Activated T-helper 1 cell treated with anti-CD3 and anti-CD28 coated beads, Interleukin-12 subunit alpha, Interleukin-12 subunit beta, Interleukin-2, Interleukin-4 antibody, amounts not matched to agents 30 ng/mL and 10 ng/mL and 1 ng/mL, durations not matched to agents 14 hours and 24 hours and 36 hours (primary cell): ENCODE results near the gene CATSPERZ. TPM values are rescaled to one million over a fixed set of nuclear protein-coding genes. Genes with fewer than 3 reads are reported as not detected.

Experiments used
- DNase-seq: peaks from one replicate; pipeline ENCODE4 v3.0.0; 2021; ENCODE audit warnings: low spot score
- H3K27ac Mint-ChIP-seq: one replicate; pipeline ENCODE4 v1.8.0; 2021; ENCODE audit warnings: mild to moderate bottlenecking, mixed read lengths
- H3K27me3 Mint-ChIP-seq: one replicate; pipeline ENCODE4 v1.8.0; 2022; ENCODE audit warnings: mild to moderate bottlenecking, moderate library complexity, mixed read lengths; ENCODE audit not compliant: insufficient read depth
- H3K36me3 Mint-ChIP-seq: one replicate; pipeline ENCODE4 v1.8.0; 2021; ENCODE audit warnings: low read depth, mixed read lengths
- H3K4me1 Mint-ChIP-seq: one replicate; pipeline ENCODE4 v1.8.0; 2021; ENCODE audit warnings: low read depth, mixed read lengths
- H3K4me3 Mint-ChIP-seq: one replicate; pipeline ENCODE4 v1.8.0; 2021; ENCODE audit warnings: mild to moderate bottlenecking, moderate library complexity, mixed read lengths
- H3K9me3 Mint-ChIP-seq: one replicate; pipeline ENCODE4 v1.8.0; 2021; ENCODE audit warnings: mixed read lengths
- intact Hi-C: fragments of 100-400 bp; cut with micrococcal nuclease; formaldehyde crosslinking; loops from one replicate; pipeline ENCODE4 v1.15.1; 2024
- total RNA-seq: library from RNA; stranded (reverse); gene quantifications from 2 replicates; pipeline ENCODE4 v1.2.3, GENCODE V29; 2022

CATSPERZ gene
- total RNA-seq, 1 donor from 2014 or later = 0.47 TPM

DNA sequence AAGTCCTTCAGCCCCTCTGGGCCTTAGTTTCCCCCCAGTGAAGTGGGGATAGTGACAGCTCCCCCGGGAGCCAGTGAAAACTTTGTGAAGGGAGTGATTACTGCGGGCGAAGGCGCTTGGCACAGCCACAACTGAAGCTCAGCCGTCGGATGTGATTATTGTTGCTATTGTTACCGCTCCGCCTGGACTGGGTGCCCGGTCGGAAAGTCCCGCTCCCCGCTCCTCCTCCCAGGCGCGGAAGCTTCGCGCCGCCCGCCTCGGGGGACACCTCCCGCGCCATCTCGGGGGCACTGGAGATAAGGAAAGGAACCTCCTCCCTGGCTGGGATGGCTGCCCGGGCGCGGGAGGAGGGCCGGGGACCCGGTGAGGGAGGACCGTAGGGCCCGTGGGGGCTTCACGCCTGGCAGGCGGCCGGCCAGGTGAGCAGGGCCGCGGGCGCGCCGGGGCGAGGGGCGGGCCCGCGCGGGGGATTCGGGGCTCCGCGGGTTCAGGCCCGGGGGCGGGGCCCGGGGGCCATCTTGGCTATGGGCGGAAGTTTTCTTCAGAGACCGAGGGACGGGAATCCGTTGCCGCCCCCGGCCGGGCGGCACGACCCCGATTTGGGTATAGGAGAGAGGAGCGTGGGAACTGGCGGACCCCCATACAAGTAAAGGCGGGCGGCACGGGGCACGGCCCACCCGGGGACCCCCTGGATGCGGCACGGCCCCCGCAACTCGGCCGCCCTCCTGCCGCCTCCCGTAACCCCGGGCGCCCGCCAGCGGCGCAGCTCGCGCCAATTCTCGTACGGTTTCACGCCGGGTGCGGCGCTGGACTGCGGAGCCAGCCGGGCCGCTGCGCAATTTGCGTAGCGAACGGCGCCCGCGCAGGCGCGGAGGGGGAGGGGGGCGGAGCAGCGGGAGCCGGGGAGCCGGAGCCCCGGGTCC lies 14.9 kb upstream of the CATSPERZ start, which contains the start of gene GPR137:
Gene GPR137, plus strand, starts transcription at position 887 of the 923 bp plus-strand sequence. CDS start 677 bp downstream, outside the sequence.
- peak; percentile 89 for DNase-seq
- H3K27me3 Mint-ChIP-seq = peaks cover 5% of the 10 kb centered on the region
- H3K36me3 Mint-ChIP-seq = peaks cover 11% of the 10 kb centered on the region
- peak within 1 kb of the TSS; percentile 95 for H3K27ac Mint-ChIP-seq
- intact Hi-C loops = loop anchor here (1.0 to 10.0 kb wide), 9 partner anchors 15 to 310 kb away; partner anchors contain the start of genes CCDC88B, COX8A, DNAJC4 and ESRRA
- peak within 1 kb of the TSS; percentile 87 for H3K4me3 Mint-ChIP-seq
- peaks cover 30% of the 10 kb centered on the region for H3K4me1 Mint-ChIP-seq
- no peaks in the 10 kb centered on the region for H3K9me3 Mint-ChIP-seq

DNA sequence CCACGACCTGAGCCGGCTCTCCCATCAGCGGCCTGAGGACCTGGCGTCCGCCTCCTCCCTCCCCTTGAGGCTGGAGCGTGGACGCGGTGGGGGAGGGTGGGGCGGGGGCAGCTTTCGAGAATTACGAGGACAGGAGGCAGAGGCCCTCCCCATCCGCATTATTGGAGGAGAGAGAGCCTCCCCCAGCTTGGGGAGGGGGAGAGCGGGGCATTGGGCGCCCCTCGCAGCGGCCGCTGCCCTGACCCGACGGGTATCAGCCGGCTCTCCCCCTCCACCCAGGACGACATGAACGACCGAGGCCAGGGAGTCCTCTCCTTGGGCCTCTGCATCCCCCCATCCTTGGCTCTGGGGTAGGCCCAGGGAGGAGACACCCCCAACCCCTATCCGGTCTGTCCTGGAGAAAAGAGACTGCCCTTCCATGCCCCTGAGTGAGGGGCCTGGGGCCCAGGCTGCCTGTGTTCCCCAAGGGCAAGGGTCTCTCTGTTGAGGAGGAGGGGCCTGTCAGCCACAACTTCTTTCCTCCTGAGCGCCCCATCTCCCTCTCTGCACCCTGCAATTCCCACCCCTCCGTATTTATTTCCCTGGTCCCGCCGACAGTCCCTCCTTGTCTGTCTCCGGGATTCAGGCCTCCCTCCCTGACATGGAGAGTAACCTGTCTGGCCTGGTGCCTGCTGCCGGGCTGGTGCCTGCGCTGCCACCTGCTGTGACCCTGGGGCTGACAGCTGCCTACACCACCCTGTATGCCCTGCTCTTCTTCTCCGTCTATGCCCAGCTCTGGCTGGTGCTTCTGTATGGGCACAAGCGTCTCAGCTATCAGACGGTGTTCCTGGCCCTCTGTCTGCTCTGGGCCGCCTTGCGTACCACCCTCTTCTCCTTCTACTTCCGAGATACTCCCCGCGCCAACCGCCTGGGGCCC lies 14.0 kb upstream of the CATSPERZ start:
- peaks cover 13% of the 10 kb centered on the region for H3K36me3 Mint-ChIP-seq
- peak overlapping the region; percentile 86 for H3K4me3 Mint-ChIP-seq
- H3K9me3 Mint-ChIP-seq = no peaks in the 10 kb centered on the region
- peaks cover 14% of the 10 kb centered on the region for H3K27me3 Mint-ChIP-seq
- intact Hi-C loops = loop anchor here (1.0 to 10.0 kb wide), 6 partner anchors 16 to 311 kb away; partner anchors contain the start of genes CCDC88B, COX8A, ESRRA and PRDX5
- H3K4me1 Mint-ChIP-seq = peaks cover 33% of the 10 kb centered on the region
- no peak for DNase-seq
- H3K27ac Mint-ChIP-seq = peak overlapping the region; percentile 80

DNA sequence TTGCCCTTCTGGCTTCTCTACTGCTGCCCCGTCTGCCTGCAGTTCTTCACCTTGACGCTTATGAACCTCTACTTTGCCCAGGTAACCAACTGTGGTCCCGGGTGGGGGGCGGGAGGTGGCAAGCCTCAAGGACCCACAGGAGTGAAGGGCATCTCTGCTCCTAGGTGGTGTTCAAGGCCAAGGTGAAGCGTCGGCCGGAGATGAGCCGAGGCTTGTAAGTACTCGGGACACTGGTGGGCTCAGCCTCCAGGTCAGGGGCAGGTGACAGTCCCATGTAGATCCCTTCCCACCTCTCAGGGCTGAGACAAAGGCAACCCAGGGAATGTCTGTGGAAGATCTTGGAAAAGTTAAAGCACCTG lies 13.4 kb upstream of the CATSPERZ start:
- H3K9me3 Mint-ChIP-seq = no peaks in the 10 kb centered on the region
- H3K4me3 Mint-ChIP-seq = peak overlapping the region; percentile 86
- H3K36me3 Mint-ChIP-seq = peaks cover 8% of the 10 kb centered on the region
- intact Hi-C loops = loop anchor here (10.0 kb wide), 1 partner anchor 312 kb away; the partner anchor contains the start of gene COX8A
- peaks cover 27% of the 10 kb centered on the region for H3K4me1 Mint-ChIP-seq
- peak overlapping the region; percentile 80 for H3K27ac Mint-ChIP-seq
- DNase-seq = no peak
- peaks cover 16% of the 10 kb centered on the region for H3K27me3 Mint-ChIP-seq

DNA sequence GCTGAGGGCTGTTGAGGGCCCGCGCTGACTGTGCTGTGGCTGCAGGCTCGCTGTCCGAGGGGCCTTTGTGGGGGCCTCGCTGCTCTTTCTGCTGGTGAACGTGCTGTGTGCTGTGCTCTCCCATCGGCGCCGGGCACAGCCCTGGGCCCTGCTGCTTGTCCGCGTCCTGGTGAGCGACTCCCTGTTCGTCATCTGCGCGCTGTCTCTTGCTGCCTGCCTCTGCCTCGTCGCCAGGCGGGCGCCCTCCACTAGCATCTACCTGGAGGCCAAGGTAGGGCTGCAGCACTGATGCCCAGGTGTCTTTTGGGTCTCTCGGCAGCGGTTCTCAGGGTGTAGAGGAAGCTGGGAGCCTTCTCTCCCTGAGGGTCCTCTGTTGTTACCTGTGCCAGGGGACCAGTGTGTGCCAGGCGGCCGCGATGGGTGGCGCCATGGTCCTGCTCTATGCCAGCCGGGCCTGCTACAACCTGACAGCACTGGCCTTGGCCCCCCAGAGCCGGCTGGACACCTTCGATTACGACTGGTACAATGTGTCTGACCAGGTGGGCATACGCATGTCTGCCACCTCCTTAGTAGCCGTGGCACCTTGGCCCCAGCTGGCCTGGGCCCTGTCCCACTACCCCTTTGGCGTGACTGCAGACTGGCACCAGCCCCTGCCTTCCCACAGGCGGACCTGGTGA lies 12.3 kb upstream of the CATSPERZ start:
- Mint-ChIP-seq H3K27ac (no peak overlapping the region), H3K4me3 (peak overlapping the region; percentile 58), H3K27me3 (peaks cover 19% of the 10 kb centered on the region), H3K4me1 (peaks cover 24% of the 10 kb centered on the region), H3K36me3 (peaks cover 5% of the 10 kb centered on the region), H3K9me3 (no peaks in the 10 kb centered on the region)
- intact Hi-C loops = loop anchor here (10.0 kb wide), 1 partner anchor 313 kb away; the partner anchor contains the start of gene COX8A
- DNase-seq = no peak

DNA sequence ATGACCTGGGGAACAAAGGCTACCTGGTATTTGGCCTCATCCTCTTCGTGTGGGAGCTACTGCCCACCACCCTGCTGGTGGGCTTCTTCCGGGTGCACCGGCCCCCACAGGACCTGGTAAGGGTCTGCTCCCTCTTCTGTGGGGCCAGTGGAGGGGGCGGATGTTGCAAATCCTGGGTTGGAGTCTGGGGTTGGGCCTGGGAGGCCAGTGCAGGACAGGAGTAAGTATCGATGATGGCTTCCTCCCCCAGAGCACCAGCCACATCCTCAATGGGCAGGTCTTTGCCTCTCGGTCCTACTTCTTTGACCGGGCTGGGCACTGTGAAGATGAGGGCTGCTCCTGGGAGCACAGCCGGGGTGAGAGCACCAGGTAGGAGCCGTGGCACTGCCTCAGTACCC lies 11.8 kb upstream of the CATSPERZ start:
- H3K27me3 Mint-ChIP-seq = peaks cover 24% of the 10 kb centered on the region
- intact Hi-C loops = loop anchor here (10.0 kb wide), 1 partner anchor 314 kb away; the partner anchor contains the start of gene COX8A
- DNase-seq = no peak
- peaks cover 21% of the 10 kb centered on the region for H3K4me1 Mint-ChIP-seq
- H3K4me3 Mint-ChIP-seq = no peak overlapping the region
- peaks cover 5% of the 10 kb centered on the region for H3K36me3 Mint-ChIP-seq
- no peaks in the 10 kb centered on the region for H3K9me3 Mint-ChIP-seq
- no peak overlapping the region for H3K27ac Mint-ChIP-seq

DNA sequence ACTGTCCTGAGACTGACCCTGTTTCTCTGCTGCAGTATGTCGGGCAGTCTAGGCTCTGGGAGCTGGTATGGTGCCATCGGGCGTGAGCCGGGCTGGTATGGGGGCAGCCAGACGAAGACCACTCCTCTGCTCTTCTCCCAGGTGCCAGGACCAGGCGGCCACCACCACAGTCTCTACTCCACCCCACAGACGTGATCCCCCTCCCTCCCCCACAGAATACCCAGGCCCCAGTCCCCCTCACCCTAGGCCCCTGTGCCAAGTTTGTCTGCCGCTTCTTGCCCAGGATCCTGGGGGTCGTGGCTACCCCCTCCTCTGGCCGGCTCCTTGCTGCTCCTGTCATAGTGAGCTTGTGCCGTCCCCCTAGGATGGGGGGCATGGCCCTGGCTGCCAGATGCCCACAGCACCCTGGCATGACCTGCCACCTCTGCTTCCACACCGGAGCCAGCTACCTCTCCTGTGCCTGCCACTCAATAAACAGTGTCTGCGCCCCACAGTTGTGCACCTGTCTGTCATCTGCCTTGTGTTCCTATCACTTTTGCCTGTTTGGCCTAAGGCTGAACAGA lies 11.1 kb upstream of the CATSPERZ start:
- H3K4me1 Mint-ChIP-seq = peaks cover 16% of the 10 kb centered on the region
- H3K4me3 Mint-ChIP-seq = no peak overlapping the region
- intact Hi-C loops = loop anchor here (10.0 kb wide), 1 partner anchor 314 kb away; the partner anchor contains the start of gene COX8A
- H3K27ac Mint-ChIP-seq = no peak overlapping the region
- H3K27me3 Mint-ChIP-seq = peaks cover 30% of the 10 kb centered on the region
- no peaks in the 10 kb centered on the region for H3K9me3 Mint-ChIP-seq
- peaks cover 5% of the 10 kb centered on the region for H3K36me3 Mint-ChIP-seq
- DNase-seq = no peak

DNA sequence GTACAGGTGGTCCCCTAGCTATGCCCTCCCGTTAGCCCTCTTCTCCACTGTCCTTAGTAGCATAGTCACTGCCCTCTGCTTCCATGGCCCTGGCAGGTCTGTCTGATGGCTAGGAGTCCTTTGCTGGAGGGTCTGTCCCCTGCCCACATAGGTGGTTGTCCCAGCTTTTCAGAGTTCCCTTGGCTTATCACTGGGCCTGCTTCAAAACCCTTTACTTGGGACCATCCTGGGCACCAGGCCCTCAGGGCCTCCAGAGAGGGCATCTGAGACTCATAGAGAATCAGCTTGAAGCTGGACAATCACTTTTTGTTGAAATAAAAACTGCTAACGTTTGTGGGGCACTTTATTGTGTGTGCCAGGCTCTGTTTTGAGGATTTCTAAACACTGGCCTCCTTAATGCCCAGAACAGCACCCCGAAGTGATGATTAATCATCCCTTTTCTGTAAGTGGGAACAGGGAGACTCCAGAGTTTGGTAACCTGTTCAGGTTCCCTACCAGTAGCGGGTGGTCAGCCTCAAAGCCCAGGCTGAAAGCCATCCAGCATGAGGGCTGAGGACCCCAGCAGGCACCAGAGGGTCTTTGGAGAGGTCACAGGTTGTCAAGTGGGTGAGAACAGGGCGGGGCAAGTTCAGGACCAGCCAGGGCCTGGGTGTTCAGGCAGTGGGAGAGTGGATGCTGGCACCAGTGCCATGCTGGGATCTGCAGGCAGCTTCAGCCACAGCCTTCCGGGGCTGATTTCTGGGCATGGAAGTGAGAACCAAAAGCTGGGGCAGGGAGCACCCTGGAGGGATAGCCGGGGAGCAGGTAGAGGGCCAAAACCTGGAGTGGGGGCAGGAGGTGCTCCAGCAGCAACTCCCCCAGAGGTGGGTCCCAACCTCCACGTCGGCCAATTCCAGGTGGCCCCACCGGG lies 9.6 kb upstream of the CATSPERZ start:
- Mint-ChIP-seq H3K4me3 (peak overlapping the region; percentile 65), H3K36me3 (peaks cover 5% of the 10 kb centered on the region), H3K27me3 (peaks cover 45% of the 10 kb centered on the region), H3K27ac (peak overlapping the region; percentile 63), H3K9me3 (no peaks in the 10 kb centered on the region), H3K4me1 (peaks cover 16% of the 10 kb centered on the region)
- intact Hi-C loops = no loop called here
- DNase-seq = no peak

DNA sequence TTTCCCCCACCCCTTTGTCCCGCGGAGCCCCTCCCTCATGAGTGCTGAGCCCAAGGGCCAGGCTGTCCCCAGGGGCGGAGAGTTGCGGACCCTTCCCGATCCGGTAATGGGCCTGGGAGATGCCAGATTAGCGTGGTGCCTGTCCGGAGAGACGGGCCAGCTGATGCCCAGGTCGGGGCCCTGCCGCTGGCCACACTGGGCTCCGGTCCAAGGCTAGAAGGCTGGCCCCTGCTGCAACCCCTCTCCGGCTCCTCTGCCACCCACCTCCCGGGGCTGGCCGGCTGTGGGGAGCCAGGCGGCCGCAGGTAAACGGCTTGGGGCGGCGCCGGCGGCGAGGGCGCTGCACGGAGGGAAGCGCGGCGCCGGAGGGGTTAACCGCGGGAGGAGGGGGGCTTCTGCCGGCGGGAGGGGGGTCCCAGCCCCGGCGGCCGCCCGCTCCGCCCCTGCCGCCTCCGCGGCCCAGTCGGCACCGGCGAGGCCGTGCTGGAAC lies 8.9 kb upstream of the CATSPERZ start, which contains the start of gene KCNK4:
Gene KCNK4, plus strand, starts transcription at position 41 of the 490 bp plus-strand sequence. CDS start 1,717 bp downstream, outside the sequence.
- Mint-ChIP-seq H3K36me3 (peaks cover 5% of the 10 kb centered on the region), H3K27me3 (peaks cover 52% of the 10 kb centered on the region), H3K4me3 (peak within 1 kb of the TSS; percentile 65), H3K9me3 (no peaks in the 10 kb centered on the region), H3K4me1 (peaks cover 13% of the 10 kb centered on the region), H3K27ac (peak within 1 kb of the TSS; percentile 63)
- intact Hi-C loops = no loop called here
- no peak for DNase-seq

DNA sequence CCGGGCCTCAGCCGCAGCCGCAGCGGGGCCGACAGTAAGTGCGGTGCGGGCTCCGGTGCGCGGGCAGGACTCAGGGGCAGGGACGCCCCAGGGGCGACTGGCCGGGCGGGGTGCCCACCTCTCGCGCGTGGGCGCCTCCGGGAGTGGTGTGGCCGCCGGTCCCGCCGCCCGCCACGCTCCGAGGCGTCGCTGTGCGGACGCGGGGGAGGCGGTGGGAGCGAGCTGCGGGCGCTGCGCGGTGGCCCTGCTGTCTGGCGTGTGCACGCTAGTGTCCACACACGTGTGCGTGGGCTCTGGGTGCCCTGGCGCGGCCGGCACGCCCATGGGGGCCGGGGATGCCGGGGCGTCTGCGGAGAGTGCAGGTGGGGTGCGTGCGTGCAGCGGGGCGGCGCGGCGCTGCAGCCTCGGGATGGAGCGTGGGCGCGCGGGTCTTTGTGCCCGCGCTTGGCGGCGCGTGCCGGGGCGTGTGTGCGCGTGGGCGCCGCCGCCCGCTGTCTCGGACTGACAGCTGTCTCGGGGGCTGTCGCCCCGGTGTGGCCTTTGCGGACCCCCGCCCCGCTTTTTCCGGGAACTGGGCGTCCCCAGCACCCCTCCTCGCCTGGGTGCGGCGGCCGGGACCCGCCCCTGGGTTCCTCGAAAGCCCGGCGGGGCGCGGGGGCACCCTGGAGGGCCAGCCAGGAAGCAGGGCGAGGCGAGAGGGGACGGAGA lies 8.3 kb upstream of the CATSPERZ start:
- Mint-ChIP-seq H3K9me3 (no peaks in the 10 kb centered on the region), H3K27me3 (peaks cover 58% of the 10 kb centered on the region), H3K27ac (no peak overlapping the region), H3K4me3 (no peak overlapping the region), H3K36me3 (peaks cover 4% of the 10 kb centered on the region), H3K4me1 (peaks cover 7% of the 10 kb centered on the region)
- intact Hi-C loops = loop anchor here (1.0 kb wide), 1 partner anchor 9 kb away; no protein-coding TSS in a partner anchor
- no peak for DNase-seq

DNA sequence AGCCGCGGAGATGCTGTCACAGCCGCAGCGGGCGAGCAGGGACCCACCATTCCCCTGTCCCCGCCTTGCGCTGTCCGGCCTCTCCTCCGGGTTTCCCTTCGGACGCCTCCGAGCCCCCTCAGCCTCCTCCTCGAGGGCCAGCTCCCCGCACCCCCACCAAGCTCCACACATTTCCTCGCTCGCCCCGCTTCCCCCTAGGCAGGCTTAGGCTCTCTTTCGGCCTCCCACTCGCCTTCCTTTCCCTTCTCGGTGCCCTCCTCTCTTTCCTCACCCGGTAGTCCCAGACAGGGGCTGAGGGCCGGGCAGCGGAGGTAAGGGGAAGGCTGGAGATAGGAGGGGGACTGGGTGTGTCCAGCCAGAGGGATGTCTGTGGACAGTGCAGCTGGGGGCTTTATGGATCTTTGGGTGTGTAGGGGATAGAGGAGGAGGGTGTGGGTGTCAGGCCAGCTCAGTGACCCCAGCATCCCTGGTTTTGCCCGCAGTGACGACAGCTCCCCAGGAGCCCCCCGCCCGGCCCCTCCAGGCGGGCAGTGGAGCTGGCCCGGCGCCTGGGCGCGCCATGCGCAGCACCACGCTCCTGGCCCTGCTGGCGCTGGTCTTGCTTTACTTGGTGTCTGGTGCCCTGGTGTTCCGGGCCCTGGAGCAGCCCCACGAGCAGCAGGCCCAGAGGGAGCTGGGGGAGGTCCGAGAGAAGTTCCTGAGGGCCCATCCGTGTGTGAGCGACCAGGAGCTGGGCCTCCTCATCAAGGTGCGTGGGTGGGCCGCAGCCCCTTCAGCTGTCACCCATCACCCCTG lies 7.5 kb upstream of the CATSPERZ start:
- H3K4me3 Mint-ChIP-seq = peak overlapping the region; percentile 53
- H3K4me1 Mint-ChIP-seq = peaks cover 10% of the 10 kb centered on the region
- peaks cover 64% of the 10 kb centered on the region for H3K27me3 Mint-ChIP-seq
- peaks cover 5% of the 10 kb centered on the region for H3K36me3 Mint-ChIP-seq
- H3K9me3 Mint-ChIP-seq = no peaks in the 10 kb centered on the region
- intact Hi-C loops = loop anchor here (1.0 kb wide), 1 partner anchor 9 kb away; no protein-coding TSS in a partner anchor
- DNase-seq = no peak
- H3K27ac Mint-ChIP-seq = no peak overlapping the region
